Neural cell (in vitro differentiated cells): ENCODE data around the gene CPSF6. TPM values are rescaled to one million over a fixed set of nuclear protein-coding genes. Genes with fewer than 3 reads are reported as not detected.

ENCODE experiments used
- H2AFZ ChIP-seq: fragments of 200-600, 300-800 bp; sonication (generic), shearing (Covaris generic); 2 replicates; pipeline ENCODE4 v1.6.0; 2014; ENCODE audit warnings: low read depth, mild to moderate bottlenecking, antibody characterized with exemption, low read length, moderate library complexity
- H3F3A ChIP-seq: fragments of 200-600 bp; shearing (Covaris generic); 2 replicates; pipeline ENCODE4 v1.6.1; 2016; ENCODE audit warnings: mild to moderate bottlenecking, moderate library complexity, mixed read lengths, antibody characterized with exemption, low read length; ENCODE audit not compliant: insufficient read depth, poor library complexity, severe bottlenecking
- H3K27ac ChIP-seq: fragments of 200-600, 300-800 bp; sonication (generic), shearing (Covaris generic); 2 replicates; pipeline ENCODE4 v1.5.1; 2014; ENCODE audit warnings: mild to moderate bottlenecking, low read length, moderate library complexity
- H3K27me3 ChIP-seq: fragments of 300-800, 200-600 bp; sonication (generic), shearing (Covaris generic); 2 replicates; pipeline ENCODE4 v1.6.0; 2014; ENCODE audit warnings: mild to moderate bottlenecking, low read depth, low read length, moderate library complexity; ENCODE audit not compliant: insufficient read depth
- H3K36me3 ChIP-seq: fragments of 300-800, 200-600 bp; sonication (generic), shearing (Covaris generic); 2 replicates; pipeline ENCODE4 v1.5.1; 2014; ENCODE audit warnings: mild to moderate bottlenecking, antibody characterized with exemption, low read length, moderate library complexity; ENCODE audit not compliant: insufficient read depth
- H3K4me2 ChIP-seq: fragments of 300-800, 200-600 bp; sonication (generic), shearing (Covaris generic); 2 replicates; pipeline ENCODE4 v1.6.0; 2014; ENCODE audit warnings: mild to moderate bottlenecking, low read length
- H3K4me3 ChIP-seq: fragments of 300-800, 200-600 bp; sonication (generic), shearing (Covaris generic); 2 replicates; pipeline ENCODE4 v1.5.1; 2014; ENCODE audit warnings: mild to moderate bottlenecking, low read length, moderate library complexity
- H3K79me2 ChIP-seq: fragments of 200-600 bp; shearing (Covaris generic); replicated peaks from 2 replicates; pipeline ENCODE4 v1.6.0; 2014; ENCODE audit warnings: mild to moderate bottlenecking, low read length, moderate library complexity; ENCODE audit not compliant: insufficient read depth
- H3K9ac ChIP-seq: fragments of 300-800, 200-600 bp; sonication (generic), shearing (Covaris generic); 2 replicates; pipeline ENCODE4 v1.6.1; 2016; ENCODE audit warnings: mild to moderate bottlenecking, low read length, mixed read lengths
- H3K9me2 ChIP-seq: fragments of 200-600 bp; shearing (Covaris generic); 2 replicates; pipeline ENCODE4 v1.6.1; 2016; ENCODE audit warnings: mild to moderate bottlenecking, low read length, mixed read lengths; ENCODE audit not compliant: insufficient read depth
- H3K9me3 ChIP-seq: fragments of 200-600, 300-800 bp; sonication (generic), shearing (Covaris generic); 2 replicates; pipeline ENCODE4 v1.6.1; 2016; ENCODE audit warnings: mild to moderate bottlenecking, mixed run types, low read length, moderate library complexity, mixed read lengths
- H4K20me1 ChIP-seq: fragments of 200-600 bp; shearing (Covaris generic); 2 replicates; pipeline ENCODE4 v1.6.1; 2016; ENCODE audit warnings: mild to moderate bottlenecking, mixed run types; ENCODE audit not compliant: insufficient read depth
- EP300 ChIP-seq: fragments of 450-650 bp; conservative IDR thresholded peaks from 2 replicates; pipeline ENCODE4 v1.6.1; 2014; ENCODE audit warnings: antibody characterized with exemption, mild to moderate bottlenecking, moderate library complexity; ENCODE audit not compliant: poor library complexity, severe bottlenecking
- EZH2 ChIP-seq: fragments of 200-600, 300-800 bp; shearing (Covaris generic), sonication (generic); IDR thresholded peaks from 2 replicates; pipeline ENCODE4 v1.6.1; 2014; ENCODE audit warnings: antibody characterized with exemption, low read length, borderline replicate concordance, mild to moderate bottlenecking; ENCODE audit not compliant: insufficient read depth, poor library complexity, severe bottlenecking
- MXI1 ChIP-seq: fragments of 450-650 bp; conservative IDR thresholded peaks from 2 replicates; pipeline ENCODE4 v1.6.1; 2014; ENCODE audit warnings: antibody characterized with exemption, mild to moderate bottlenecking; ENCODE audit not compliant: poor library complexity, severe bottlenecking
- POLR2AphosphoS5 ChIP-seq: IDR thresholded peaks from 2 replicates; pipeline ENCODE4 v1.6.1; 2012
- RAD21 ChIP-seq: fragments of 450-650 bp; conservative IDR thresholded peaks from 2 replicates; pipeline ENCODE4 v1.6.1; 2014; ENCODE audit warnings: antibody characterized with exemption, mild to moderate bottlenecking, moderate library complexity
- SMC3 ChIP-seq: fragments of 450-650 bp; conservative IDR thresholded peaks from 2 replicates; pipeline ENCODE4 v1.6.1; 2014; ENCODE audit warnings: antibody characterized with exemption, mild to moderate bottlenecking, moderate library complexity; ENCODE audit not compliant: poor library complexity
- TAF1 ChIP-seq: IDR thresholded peaks from 2 replicates; pipeline ENCODE4 v1.6.1; 2012; ENCODE audit warnings: low read depth
- polyA plus RNA-seq: library from polyadenylated mRNA; depleted of rRNA; stranded (reverse); fragments of >200 nt; gene quantifications from 2 replicates; pipeline ENCODE4 v1.2.3, GENCODE V29; 2014
- TF ChIP-seq, protein P1 (sequence below): IDR thresholded peaks from 2 replicates; pipeline ENCODE4 v1.6.1; 2012; ENCODE audit warnings: borderline replicate concordance
- TF ChIP-seq, protein P2 (sequence below): fragments of 450-650 bp; IDR thresholded peaks from 2 replicates; pipeline ENCODE4 v1.5.1; 2014; ENCODE audit warnings: antibody characterized with exemption, mild to moderate bottlenecking, moderate library complexity; ENCODE audit not compliant: poor library complexity, severe bottlenecking

CPSF6 gene
- polyA plus RNA-seq, 1 donor from 2014 or later: 180 TPM

DNA sequence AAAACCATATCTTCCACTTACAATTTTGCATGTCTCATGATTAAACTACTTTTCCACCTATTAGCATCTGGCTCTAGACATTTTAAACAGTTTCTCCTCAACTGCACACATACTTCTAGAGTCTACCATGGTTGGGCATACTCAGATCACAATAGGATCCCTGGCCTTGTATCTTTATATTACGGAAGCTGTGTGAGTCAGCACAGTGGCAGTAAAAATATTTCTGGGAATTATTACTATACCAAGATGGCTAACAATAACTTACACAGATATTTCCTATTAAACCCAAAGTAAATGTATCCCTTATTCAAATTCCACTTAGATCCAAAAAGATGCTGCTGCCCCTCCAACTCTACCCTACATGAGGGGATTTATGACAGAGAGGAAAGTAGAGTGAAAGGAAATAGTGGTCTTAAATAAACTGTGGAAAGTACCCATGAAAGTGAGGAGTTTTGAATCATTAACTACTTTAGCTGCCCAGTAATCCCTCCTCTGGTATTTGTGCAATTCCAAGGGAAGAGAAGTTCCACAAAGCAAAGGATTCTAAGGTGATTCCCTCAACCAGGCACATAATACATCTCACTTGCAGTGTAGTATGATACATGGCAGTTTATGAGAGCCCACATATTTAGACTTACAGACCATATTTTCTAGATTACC, 14.0 kb upstream of the CPSF6 start:
- Histone ChIP-seq H2AFZ (no peak overlapping the region), H3K9ac (no peak overlapping the region), H3K79me2 (no peaks in the 10 kb centered on the region), H3K27ac (no peak overlapping the region), H3K9me2 (no peaks in the 10 kb centered on the region), H3K27me3 (no peaks in the 10 kb centered on the region), H3K4me3 (no peak overlapping the region), H3K36me3 (no peaks in the 10 kb centered on the region), H3F3A (no peaks in the 10 kb centered on the region), H4K20me1 (no peaks in the 10 kb centered on the region), H3K9me3 (no peaks in the 10 kb centered on the region), H3K4me2 (no peak overlapping the region)
- no peak for TF ChIP-seq POLR2AphosphoS5
- no peak for TF ChIP-seq EZH2
- no peak for TF ChIP-seq EP300
- TF ChIP-seq, protein P1, sequence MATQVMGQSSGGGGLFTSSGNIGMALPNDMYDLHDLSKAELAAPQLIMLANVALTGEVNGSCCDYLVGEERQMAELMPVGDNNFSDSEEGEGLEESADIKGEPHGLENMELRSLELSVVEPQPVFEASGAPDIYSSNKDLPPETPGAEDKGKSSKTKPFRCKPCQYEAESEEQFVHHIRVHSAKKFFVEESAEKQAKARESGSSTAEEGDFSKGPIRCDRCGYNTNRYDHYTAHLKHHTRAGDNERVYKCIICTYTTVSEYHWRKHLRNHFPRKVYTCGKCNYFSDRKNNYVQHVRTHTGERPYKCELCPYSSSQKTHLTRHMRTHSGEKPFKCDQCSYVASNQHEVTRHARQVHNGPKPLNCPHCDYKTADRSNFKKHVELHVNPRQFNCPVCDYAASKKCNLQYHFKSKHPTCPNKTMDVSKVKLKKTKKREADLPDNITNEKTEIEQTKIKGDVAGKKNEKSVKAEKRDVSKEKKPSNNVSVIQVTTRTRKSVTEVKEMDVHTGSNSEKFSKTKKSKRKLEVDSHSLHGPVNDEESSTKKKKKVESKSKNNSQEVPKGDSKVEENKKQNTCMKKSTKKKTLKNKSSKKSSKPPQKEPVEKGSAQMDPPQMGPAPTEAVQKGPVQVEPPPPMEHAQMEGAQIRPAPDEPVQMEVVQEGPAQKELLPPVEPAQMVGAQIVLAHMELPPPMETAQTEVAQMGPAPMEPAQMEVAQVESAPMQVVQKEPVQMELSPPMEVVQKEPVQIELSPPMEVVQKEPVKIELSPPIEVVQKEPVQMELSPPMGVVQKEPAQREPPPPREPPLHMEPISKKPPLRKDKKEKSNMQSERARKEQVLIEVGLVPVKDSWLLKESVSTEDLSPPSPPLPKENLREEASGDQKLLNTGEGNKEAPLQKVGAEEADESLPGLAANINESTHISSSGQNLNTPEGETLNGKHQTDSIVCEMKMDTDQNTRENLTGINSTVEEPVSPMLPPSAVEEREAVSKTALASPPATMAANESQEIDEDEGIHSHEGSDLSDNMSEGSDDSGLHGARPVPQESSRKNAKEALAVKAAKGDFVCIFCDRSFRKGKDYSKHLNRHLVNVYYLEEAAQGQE: no peak
- TF ChIP-seq, protein P2, sequence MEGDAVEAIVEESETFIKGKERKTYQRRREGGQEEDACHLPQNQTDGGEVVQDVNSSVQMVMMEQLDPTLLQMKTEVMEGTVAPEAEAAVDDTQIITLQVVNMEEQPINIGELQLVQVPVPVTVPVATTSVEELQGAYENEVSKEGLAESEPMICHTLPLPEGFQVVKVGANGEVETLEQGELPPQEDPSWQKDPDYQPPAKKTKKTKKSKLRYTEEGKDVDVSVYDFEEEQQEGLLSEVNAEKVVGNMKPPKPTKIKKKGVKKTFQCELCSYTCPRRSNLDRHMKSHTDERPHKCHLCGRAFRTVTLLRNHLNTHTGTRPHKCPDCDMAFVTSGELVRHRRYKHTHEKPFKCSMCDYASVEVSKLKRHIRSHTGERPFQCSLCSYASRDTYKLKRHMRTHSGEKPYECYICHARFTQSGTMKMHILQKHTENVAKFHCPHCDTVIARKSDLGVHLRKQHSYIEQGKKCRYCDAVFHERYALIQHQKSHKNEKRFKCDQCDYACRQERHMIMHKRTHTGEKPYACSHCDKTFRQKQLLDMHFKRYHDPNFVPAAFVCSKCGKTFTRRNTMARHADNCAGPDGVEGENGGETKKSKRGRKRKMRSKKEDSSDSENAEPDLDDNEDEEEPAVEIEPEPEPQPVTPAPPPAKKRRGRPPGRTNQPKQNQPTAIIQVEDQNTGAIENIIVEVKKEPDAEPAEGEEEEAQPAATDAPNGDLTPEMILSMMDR: no peak
- no peak for TF ChIP-seq TAF1
- TF ChIP-seq SMC3: no peak
- no peak for TF ChIP-seq RAD21

DNA sequence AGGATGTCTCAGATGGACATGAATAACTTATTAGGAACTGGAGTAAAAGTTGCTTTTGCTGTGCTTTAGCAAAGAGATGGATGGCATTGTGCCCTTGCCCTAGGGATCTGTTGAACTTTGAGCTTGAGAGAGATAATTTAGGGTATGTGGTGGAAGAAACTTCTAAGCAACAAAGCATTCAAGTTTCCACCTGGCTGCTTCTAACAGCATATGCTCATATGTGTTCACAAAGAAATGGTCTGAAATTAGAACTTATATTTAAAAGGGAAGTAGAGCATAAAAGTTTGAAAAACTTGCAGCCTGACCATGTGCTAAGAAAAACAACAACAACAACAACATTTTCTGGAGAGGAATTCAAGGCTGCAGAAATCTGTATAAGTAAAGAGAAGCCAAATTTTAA, 7.9 kb upstream of the CPSF6 start:
- TF ChIP-seq, protein P2: no peak
- no peak for TF ChIP-seq POLR2AphosphoS5
- TF ChIP-seq, protein P1: no peak
- TF ChIP-seq EP300: no peak
- no peak for TF ChIP-seq MXI1
- no peak for TF ChIP-seq SMC3
- no peak for TF ChIP-seq EZH2
- no peak for TF ChIP-seq TAF1
- TF ChIP-seq RAD21: no peak

More for the DNA sequence above, 7.9 kb upstream of the CPSF6 start:
- no peak overlapping the region for H2AFZ ChIP-seq
- H3K9me2 ChIP-seq: no peaks in the 10 kb centered on the region
- H3K9ac ChIP-seq: no peak overlapping the region
- H3K36me3 ChIP-seq: no peaks in the 10 kb centered on the region
- H3F3A ChIP-seq: no peaks in the 10 kb centered on the region
- H3K9me3 ChIP-seq: peaks cover 9% of the 10 kb centered on the region
- H4K20me1 ChIP-seq: no peaks in the 10 kb centered on the region
- H3K27ac ChIP-seq: no peak overlapping the region
- no peak overlapping the region for H3K4me2 ChIP-seq
- H3K27me3 ChIP-seq: no peaks in the 10 kb centered on the region
- no peak overlapping the region for H3K4me3 ChIP-seq
- H3K79me2 ChIP-seq: no peaks in the 10 kb centered on the region
